SU-DHL-6 (cell line): ENCODE results near the gene HIBCH.

Experiments
- EZH2phosphoT487 ChIP-seq: fragments of 200-600 bp; sonication (generic), shearing (Covaris generic); conservative IDR thresholded peaks from 2 replicates; pipeline ENCODE4 v1.6.1; 2018; ENCODE audit warnings: mild to moderate bottlenecking, antibody characterized with exemption, low read length, moderate library complexity, mixed read lengths
- TF ChIP-seq, protein P1 (sequence below): fragments of 200-600 bp; sonication (generic); IDR thresholded peaks from one replicate; pipeline ENCODE4 v1.5.1; 2017; ENCODE audit warnings: antibody characterized with exemption, mild to moderate bottlenecking, low read length, moderate library complexity; ENCODE audit not compliant: insufficient read depth, poor library complexity, severe bottlenecking

GRCh38 chr2:190303647-190304046, 16.0 kb downstream of the HIBCH start:
- TF ChIP-seq, protein P1, sequence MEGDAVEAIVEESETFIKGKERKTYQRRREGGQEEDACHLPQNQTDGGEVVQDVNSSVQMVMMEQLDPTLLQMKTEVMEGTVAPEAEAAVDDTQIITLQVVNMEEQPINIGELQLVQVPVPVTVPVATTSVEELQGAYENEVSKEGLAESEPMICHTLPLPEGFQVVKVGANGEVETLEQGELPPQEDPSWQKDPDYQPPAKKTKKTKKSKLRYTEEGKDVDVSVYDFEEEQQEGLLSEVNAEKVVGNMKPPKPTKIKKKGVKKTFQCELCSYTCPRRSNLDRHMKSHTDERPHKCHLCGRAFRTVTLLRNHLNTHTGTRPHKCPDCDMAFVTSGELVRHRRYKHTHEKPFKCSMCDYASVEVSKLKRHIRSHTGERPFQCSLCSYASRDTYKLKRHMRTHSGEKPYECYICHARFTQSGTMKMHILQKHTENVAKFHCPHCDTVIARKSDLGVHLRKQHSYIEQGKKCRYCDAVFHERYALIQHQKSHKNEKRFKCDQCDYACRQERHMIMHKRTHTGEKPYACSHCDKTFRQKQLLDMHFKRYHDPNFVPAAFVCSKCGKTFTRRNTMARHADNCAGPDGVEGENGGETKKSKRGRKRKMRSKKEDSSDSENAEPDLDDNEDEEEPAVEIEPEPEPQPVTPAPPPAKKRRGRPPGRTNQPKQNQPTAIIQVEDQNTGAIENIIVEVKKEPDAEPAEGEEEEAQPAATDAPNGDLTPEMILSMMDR: no peak
- TF ChIP-seq EZH2phosphoT487: no peak
